Retinal pigment epithelial cell (primary cell): ENCODE data around the gene SCN1B.
"Not testable (repeated sequence)": the region's sequence is repeated elsewhere in the genome, so short reads cannot be mapped to it uniquely, and the experiment has no call there.

Source experiments
- DNase-seq: peaks from one replicate; pipeline ENCODE4 v3.0.0-alpha.2; 2010; ENCODE audit warnings: low read depth
- H3K4me3 ChIP-seq: 2 replicates; pipeline ENCODE4 v1.5.1; 2011; ENCODE audit warnings: mild to moderate bottlenecking, low read length, control low read depth, moderate library complexity
- CTCF ChIP-seq: conservative IDR thresholded peaks from 2 replicates; pipeline ENCODE4 v1.5.1; 2011; ENCODE audit warnings: low read depth, low read length, control low read depth, inconsistent platforms

The SCN1B gene

GRCh38 chr19:35009424-35010415 lies 20.6 kb upstream of the SCN1B start:
- no peak overlapping the region for H3K4me3 ChIP-seq
- no peak for TF ChIP-seq CTCF
- DNase-seq: no peak

GRCh38 chr19:35011091-35011689 lies 19.1 kb upstream of the SCN1B start:
- no peak for DNase-seq
- no peak overlapping the region for H3K4me3 ChIP-seq
- TF ChIP-seq CTCF: no peak

GRCh38 chr19:35011737-35012682 lies 18.3 kb upstream of the SCN1B start:
- TF ChIP-seq CTCF: no peak
- H3K4me3 ChIP-seq: no peak overlapping the region
- no peak for DNase-seq

- peak; percentile 98 for TF ChIP-seq CTCF
- H3K4me3 ChIP-seq: no peak overlapping the region
- no peak for DNase-seq
Measured at GRCh38 chr19:35013041-35013819, 17.0 kb upstream of the SCN1B start.

GRCh38 chr19:35013820-35014754 lies 16.2 kb upstream of the SCN1B start:
- H3K4me3 ChIP-seq: no peak overlapping the region
- TF ChIP-seq CTCF: no peak
- no peak for DNase-seq

GRCh38 chr19:35014774-35015173 lies 15.5 kb upstream of the SCN1B start:
- H3K4me3 ChIP-seq, DNase-seq: not testable (repeated sequence)
